Loucy (cell line): ENCODE results near the gene IL36B.

Experiments
- EZH2phosphoT487 ChIP-seq: fragments of 200-600 bp; IDR thresholded peaks from 2 replicates; pipeline ENCODE4 v1.6.1; 2018; ENCODE audit warnings: antibody characterized with exemption, mild to moderate bottlenecking, moderate library complexity, borderline replicate concordance
- TF ChIP-seq, protein P1 (sequence below): fragments of 200-600 bp; sonication (generic); conservative IDR thresholded peaks from 2 replicates; pipeline ENCODE4 v1.5.1; 2014; ENCODE audit warnings: mild to moderate bottlenecking, antibody characterized with exemption, low read length

DNA sequence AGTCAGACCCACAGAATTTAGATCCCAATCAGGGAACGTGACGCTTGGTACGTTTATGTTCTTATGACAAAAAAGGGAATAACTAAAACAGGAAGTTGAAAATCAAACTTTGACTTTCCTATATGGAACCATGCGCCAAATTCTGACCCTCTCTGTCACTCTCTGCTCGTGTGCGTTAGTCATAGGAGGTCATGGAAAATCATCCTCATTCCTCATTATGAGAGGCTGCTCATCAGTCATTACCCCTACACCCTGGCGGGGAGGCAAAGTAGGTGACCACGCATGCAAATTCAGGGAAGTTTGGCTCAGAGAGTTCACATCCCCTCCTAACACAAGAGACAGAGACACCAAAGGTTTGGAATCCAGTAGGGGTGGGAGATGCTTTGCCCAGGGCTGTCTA, 30.6 kb upstream of the IL36B start:
- TF ChIP-seq, protein P1, sequence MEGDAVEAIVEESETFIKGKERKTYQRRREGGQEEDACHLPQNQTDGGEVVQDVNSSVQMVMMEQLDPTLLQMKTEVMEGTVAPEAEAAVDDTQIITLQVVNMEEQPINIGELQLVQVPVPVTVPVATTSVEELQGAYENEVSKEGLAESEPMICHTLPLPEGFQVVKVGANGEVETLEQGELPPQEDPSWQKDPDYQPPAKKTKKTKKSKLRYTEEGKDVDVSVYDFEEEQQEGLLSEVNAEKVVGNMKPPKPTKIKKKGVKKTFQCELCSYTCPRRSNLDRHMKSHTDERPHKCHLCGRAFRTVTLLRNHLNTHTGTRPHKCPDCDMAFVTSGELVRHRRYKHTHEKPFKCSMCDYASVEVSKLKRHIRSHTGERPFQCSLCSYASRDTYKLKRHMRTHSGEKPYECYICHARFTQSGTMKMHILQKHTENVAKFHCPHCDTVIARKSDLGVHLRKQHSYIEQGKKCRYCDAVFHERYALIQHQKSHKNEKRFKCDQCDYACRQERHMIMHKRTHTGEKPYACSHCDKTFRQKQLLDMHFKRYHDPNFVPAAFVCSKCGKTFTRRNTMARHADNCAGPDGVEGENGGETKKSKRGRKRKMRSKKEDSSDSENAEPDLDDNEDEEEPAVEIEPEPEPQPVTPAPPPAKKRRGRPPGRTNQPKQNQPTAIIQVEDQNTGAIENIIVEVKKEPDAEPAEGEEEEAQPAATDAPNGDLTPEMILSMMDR, result no peak
- no peak for TF ChIP-seq EZH2phosphoT487
